NCI-H2196 (cell line): ENCODE data around the gene PSPC1.
"Not testable (repeated sequence)": the region's sequence is repeated elsewhere in the genome, so short reads cannot be mapped to it uniquely, and the experiment has no call there.

ENCODE experiments used
- DNase-seq: peaks from one replicate; lab custom pipeline; 2025; ENCODE audit not compliant: unreplicated experiment; lab: John Stamatoyannopoulos, UW

Gene PSPC1

GRCh38 chr13:19764237-19764636 lies 18.5 kb downstream of the PSPC1 start:
- no peak for DNase-seq

GRCh38 chr13:19763618-19764017 lies 19.1 kb downstream of the PSPC1 start:
- DNase-seq: no peak

- no peak for DNase-seq
These were observed 23.1 kb downstream of the PSPC1 start for GRCh38 chr13:19759669-19760068.

- no peak for DNase-seq
These were observed 40.1 kb downstream of the PSPC1 start for GRCh38 chr13:19742643-19743042.

GRCh38 chr13:19737844-19738557 lies 44.7 kb downstream of the PSPC1 start:
- DNase-seq: no peak

- DNase-seq: no peak
These were observed 56.1 kb downstream of the PSPC1 start for GRCh38 chr13:19726611-19727010.

GRCh38 chr13:19725320-19725719 lies 57.4 kb downstream of the PSPC1 start:
- no peak for DNase-seq

- DNase-seq: no peak
These were observed 62.7 kb downstream of the PSPC1 start for GRCh38 chr13:19720039-19720438.

- DNase-seq: no peak
These were observed 69.4 kb downstream of the PSPC1 start for GRCh38 chr13:19713186-19713965.

GRCh38 chr13:19709782-19710181 lies 73.0 kb downstream of the PSPC1 start:
- not testable (repeated sequence) for DNase-seq

GRCh38 chr13:19709039-19709438 lies 73.7 kb downstream of the PSPC1 start:
- DNase-seq: not testable (repeated sequence)

- DNase-seq: not testable (repeated sequence)
These were observed 78.5 kb downstream of the PSPC1 start for GRCh38 chr13:19704256-19704655.

- DNase-seq: not testable (repeated sequence)
These were observed 81.1 kb downstream of the PSPC1 start for GRCh38 chr13:19701619-19702018.

- DNase-seq: not testable (repeated sequence)
These were observed 81.8 kb downstream of the PSPC1 start for GRCh38 chr13:19700963-19701362.

GRCh38 chr13:19695829-19696228 lies 86.9 kb downstream of the PSPC1 start:
- no peak for DNase-seq

- DNase-seq: no peak
These were observed 87.3 kb downstream of the PSPC1 start for GRCh38 chr13:19695428-19695827.

- DNase-seq: not testable (repeated sequence)
These were observed 91.3 kb downstream of the PSPC1 start for GRCh38 chr13:19691447-19691846.

- DNase-seq: no peak
These were observed 97.3 kb downstream of the PSPC1 start for GRCh38 chr13:19685437-19685836.

- no peak for DNase-seq
These were observed 97.7 kb downstream of the PSPC1 start for GRCh38 chr13:19685034-19685433.

- no peak for DNase-seq
These were observed 101.2 kb downstream of the PSPC1 start for GRCh38 chr13:19681517-19681916.

GRCh38 chr13:19680751-19681150 lies 102.0 kb downstream of the PSPC1 start:
- no peak for DNase-seq

GRCh38 chr13:19676168-19676567 lies 106.6 kb downstream of the PSPC1 start:
- no peak for DNase-seq
